SU-DHL-6 (cell line): Measurements from ENCODE around the gene MORN2.

Source experiments
- H2AFZ ChIP-seq: fragments of 200-600 bp; sonication (generic); 2 replicates; pipeline ENCODE4 v1.6.1; 2014; ENCODE audit warnings: low read depth, mild to moderate bottlenecking, moderate library complexity, mixed read lengths, antibody characterized with exemption, low read length; ENCODE audit not compliant: severe bottlenecking
- H3F3A ChIP-seq: fragments of 200-600 bp; shearing (Covaris generic); 2 replicates; pipeline ENCODE4 v1.6.0; 2016; ENCODE audit warnings: antibody characterized with exemption, mild to moderate bottlenecking; ENCODE audit not compliant: insufficient read depth
- H3K27ac ChIP-seq: fragments of 200-600 bp; sonication (generic); 2 replicates; pipeline ENCODE4 v1.5.1; 2016; ENCODE audit warnings: low read depth, mild to moderate bottlenecking, low read length, moderate library complexity, mixed read lengths
- H3K27me3 ChIP-seq: fragments of 200-600 bp; sonication (generic), shearing (Covaris generic); 2 replicates; pipeline ENCODE4 v1.6.0; 2014; ENCODE audit warnings: mild to moderate bottlenecking, low read length
- H3K36me3 ChIP-seq: fragments of 200-600 bp; sonication (generic); 2 replicates; pipeline ENCODE4 v1.6.1; 2014; ENCODE audit warnings: mild to moderate bottlenecking, low read length, mixed read lengths
- H3K4me2 ChIP-seq: fragments of 300-600, 200-600 bp; shearing (Covaris generic), sonication (generic); 2 replicates; pipeline ENCODE4 v1.6.0; 2014; ENCODE audit warnings: low read length, low read depth, mild to moderate bottlenecking; ENCODE audit not compliant: poor library complexity, severe bottlenecking
- H3K4me3 ChIP-seq: fragments of 200-600 bp; sonication (generic); 2 replicates; pipeline ENCODE4 v1.5.1; 2014; ENCODE audit warnings: antibody characterized with exemption, low read length, mild to moderate bottlenecking, mixed read lengths; ENCODE audit not compliant: insufficient read depth, poor library complexity, severe bottlenecking
- H3K79me2 ChIP-seq: fragments of 200-600 bp; sonication (generic); 2 replicates; pipeline ENCODE4 v1.6.1; 2014; ENCODE audit warnings: mild to moderate bottlenecking, low read length, moderate library complexity; ENCODE audit not compliant: insufficient read depth
- H3K9ac ChIP-seq: fragments of 200-600 bp; sonication (generic); 2 replicates; pipeline ENCODE4 v1.7.0; 2014; ENCODE audit warnings: mild to moderate bottlenecking, low read length
- H3K9me2 ChIP-seq: fragments of 200-600 bp; sonication (generic); replicated peaks from 2 replicates; pipeline ENCODE4 v1.6.1; 2014; ENCODE audit warnings: low read length; ENCODE audit not compliant: insufficient read depth
- H3K9me3 ChIP-seq: fragments of 200-600 bp; sonication (generic); 2 replicates; pipeline ENCODE4 v1.6.1; 2014; ENCODE audit warnings: low read length, mixed read lengths; ENCODE audit not compliant: insufficient read depth
- H4K20me1 ChIP-seq: fragments of 200-600 bp; sonication (generic); 2 replicates; pipeline ENCODE4 v1.6.1; 2014; ENCODE audit warnings: low read depth, mild to moderate bottlenecking, antibody characterized with exemption, low read length, moderate library complexity, mixed read lengths
- CTCF ChIP-seq: fragments of 200-600 bp; sonication (generic); IDR thresholded peaks from one replicate; pipeline ENCODE4 v1.5.1; 2017; ENCODE audit warnings: antibody characterized with exemption, mild to moderate bottlenecking, low read length, moderate library complexity; ENCODE audit not compliant: insufficient read depth, poor library complexity, severe bottlenecking
- EZH2phosphoT487 ChIP-seq: fragments of 200-600 bp; sonication (generic), shearing (Covaris generic); conservative IDR thresholded peaks from 2 replicates; pipeline ENCODE4 v1.6.1; 2018; ENCODE audit warnings: mild to moderate bottlenecking, antibody characterized with exemption, low read length, moderate library complexity, mixed read lengths

MORN2 gene

GRCh38 chr2:38887347-38887746 lies 11.6 kb downstream of the MORN2 start:
- Histone ChIP-seq H3K36me3 (no peaks in the 10 kb centered on the region), H2AFZ (no peak overlapping the region)
- no peak for TF ChIP-seq CTCF
- no peak for TF ChIP-seq EZH2phosphoT487

GRCh38 chr2:38887902-38888554 lies 12.3 kb downstream of the MORN2 start:
- no peaks in the 10 kb centered on the region for H3F3A ChIP-seq

More at GRCh38 chr2:38887347-38887746, 11.6 kb downstream of the MORN2 start:
- no peaks in the 10 kb centered on the region for H4K20me1 ChIP-seq
- no peaks in the 10 kb centered on the region for H3K9me3 ChIP-seq
- H3K79me2 ChIP-seq, result no peaks in the 10 kb centered on the region
- no peaks in the 10 kb centered on the region for H3F3A ChIP-seq
- no peaks in the 10 kb centered on the region for H3K9me2 ChIP-seq
- H3K27me3 ChIP-seq, result no peaks in the 10 kb centered on the region
- no peak overlapping the region for H3K4me3 ChIP-seq
- no peak overlapping the region for H3K4me2 ChIP-seq
- H3K27ac ChIP-seq, result no peak overlapping the region
- H3K9ac ChIP-seq, result no peak overlapping the region

GRCh38 chr2:38889045-38889444 lies 13.3 kb downstream of the MORN2 start:
- Histone ChIP-seq H3K27ac (no peak overlapping the region), H3K4me3 (no peak overlapping the region), H3F3A (no peaks in the 10 kb centered on the region), H4K20me1 (no peaks in the 10 kb centered on the region), H3K79me2 (no peaks in the 10 kb centered on the region), H3K4me2 (no peak overlapping the region), H3K36me3 (no peaks in the 10 kb centered on the region), H2AFZ (no peak overlapping the region), H3K9ac (no peak overlapping the region), H3K9me2 (no peaks in the 10 kb centered on the region), H3K9me3 (no peaks in the 10 kb centered on the region), H3K27me3 (no peaks in the 10 kb centered on the region)
- no peak for TF ChIP-seq CTCF
- no peak for TF ChIP-seq EZH2phosphoT487

More at GRCh38 chr2:38887902-38888554, 12.3 kb downstream of the MORN2 start:
- H3K36me3 ChIP-seq, result no peaks in the 10 kb centered on the region
- H3K27me3 ChIP-seq, result no peaks in the 10 kb centered on the region
- no peak for TF ChIP-seq EZH2phosphoT487
- no peak for TF ChIP-seq CTCF
- no peaks in the 10 kb centered on the region for H3K79me2 ChIP-seq
- H3K9me3 ChIP-seq, result no peaks in the 10 kb centered on the region
- H4K20me1 ChIP-seq, result no peaks in the 10 kb centered on the region
- no peak overlapping the region for H3K9ac ChIP-seq
- no peak overlapping the region for H3K4me3 ChIP-seq
- no peak overlapping the region for H2AFZ ChIP-seq
- no peaks in the 10 kb centered on the region for H3K9me2 ChIP-seq
- H3K4me2 ChIP-seq, result no peak overlapping the region
- H3K27ac ChIP-seq, result no peak overlapping the region
